Measurements from ENCODE around the gene MMP25. TPM values are rescaled to one million over a fixed set of nuclear protein-coding genes. Genes with fewer than 3 reads are reported as not detected.

MMP25 gene
- total and polyA plus RNA-seq, 2 donors (not counting 1 experiment from before 2014, with no cell fraction given): 0.12 to 0.22 TPM

GRCh38 chr16:3089717-3090592 is 43.6 kb downstream of the MMP25 start:
- Histone ChIP-seq H3K27me3 (replicated peaks in 1 of 4; ENCODE audit: control extremely low read depth in 1 of 4, control insufficient read depth in 3 of 4, insufficient read depth in 4 of 4, low read length in 3 of 4) (peaks cover 0 to 8% (median 3%) of the 10 kb centered on the region in 4 experiments), H3K9me3 (ENCODE audit: control extremely low read depth in 1 of 3, control insufficient read depth in 2 of 3, insufficient read depth in 1 of 3, low read length in 2 of 3) (no peaks in the 10 kb centered on the region), H3K9ac (ENCODE audit: low read length) (no peak overlapping the region), H3K27ac (ENCODE audit: low read length in 2 of 2) (no peak overlapping the region), H3K4me1 (ENCODE audit: control insufficient read depth in 2 of 2, insufficient read depth in 2 of 2, low read length in 2 of 2) (no peaks in the 10 kb centered on the region), H3K36me3 (replicated peaks in 1 of 2; ENCODE audit: control extremely low read depth in 1 of 2, control insufficient read depth in 1 of 2, extremely low read depth in 1 of 2, insufficient read depth in 2 of 2, low read length in 1 of 2) (no peaks in the 10 kb centered on the region), H3K79me2 (ENCODE audit: control insufficient read depth, insufficient read depth, low read length) (no peaks in the 10 kb centered on the region), H3K4me2 (replicated peaks; ENCODE audit: low read depth, low read length, poor library complexity, severe bottlenecking) (no peak overlapping the region), H3K4me3 (ENCODE audit: control extremely low read depth in 1 of 5, extremely low read depth in 1 of 5, insufficient read depth in 1 of 5, low read depth in 2 of 5, low read length in 4 of 5) (no peak overlapping the region), H2AFZ (ENCODE audit: insufficient read depth, low read depth, low read length, poor library complexity, severe bottlenecking) (no peak overlapping the region), H4K20me1 (ENCODE audit: control insufficient read depth, insufficient read depth, low read length, poor library complexity, severe bottlenecking) (no peaks in the 10 kb centered on the region)
- intact Hi-C loops (cut with micrococcal nuclease): no loop called here
- Mint-ChIP-seq H3K9me3 (ENCODE audit: insufficient read depth) (no peaks in the 10 kb centered on the region), H3K4me3 (no peak overlapping the region), H3K27ac (no peak overlapping the region), H3K27me3 (peaks cover 7% of the 10 kb centered on the region), H3K4me1 (peaks cover 8% of the 10 kb centered on the region)
- WGBS (ENCODE audit: insufficient coverage): 98% methylated on average over 81 of the region's 81 CpGs
- ChIA-PET CTCF (interaction anchor here (1.3 to 3.2 kb wide), 3 partner anchors 12 to 39 kb away, joined by 3 to 16 read pairs (median 3); no protein-coding TSS in a partner anchor), POLR2A (no interaction called here)
- no peak for ATAC-seq (ENCODE audit: low read depth)
- TF ChIP-seq CTCF (IDR thresholded peaks at IDR 0.05) (no peak), EZH2 (IDR thresholded peaks at IDR 0.05; ENCODE audit: borderline replicate concordance, insufficient read depth, low read depth, low read length, poor library complexity, severe bottlenecking) (no peak)
- no peak for DNase-seq

- Histone ChIP-seq H3K4me2 (replicated peaks; ENCODE audit: low read depth, low read length, poor library complexity, severe bottlenecking) (no peak overlapping the region), H2AFZ (ENCODE audit: insufficient read depth, low read depth, low read length, poor library complexity, severe bottlenecking) (no peak overlapping the region), H3K27ac (ENCODE audit: low read length in 2 of 2) (no peak overlapping the region), H3K4me3 (ENCODE audit: control extremely low read depth in 1 of 5, extremely low read depth in 1 of 5, insufficient read depth in 1 of 5, low read depth in 2 of 5, low read length in 4 of 5) (no peak overlapping the region), H3K4me1 (ENCODE audit: control insufficient read depth in 2 of 2, insufficient read depth in 2 of 2, low read length in 2 of 2) (peaks cover 9 to 12% of the 10 kb centered on the region in 2 donors), H3K27me3 (replicated peaks in 1 of 4; ENCODE audit: control extremely low read depth in 1 of 4, control insufficient read depth in 3 of 4, insufficient read depth in 4 of 4, low read length in 3 of 4) (peaks cover 0 to 8% (median 3%) of the 10 kb centered on the region in 4 experiments), H3K79me2 (ENCODE audit: control insufficient read depth, insufficient read depth, low read length) (no peaks in the 10 kb centered on the region), H3K36me3 (replicated peaks in 1 of 2; ENCODE audit: control extremely low read depth in 1 of 2, control insufficient read depth in 1 of 2, extremely low read depth in 1 of 2, insufficient read depth in 2 of 2, low read length in 1 of 2) (no peaks in the 10 kb centered on the region), H3K9ac (ENCODE audit: low read length) (no peak overlapping the region), H3K9me3 (ENCODE audit: control extremely low read depth in 1 of 3, control insufficient read depth in 2 of 3, insufficient read depth in 1 of 3, low read length in 2 of 3) (no peaks in the 10 kb centered on the region), H4K20me1 (ENCODE audit: control insufficient read depth, insufficient read depth, low read length, poor library complexity, severe bottlenecking) (no peaks in the 10 kb centered on the region)
- Mint-ChIP-seq H3K27me3 (peaks cover 7% of the 10 kb centered on the region), H3K9me3 (ENCODE audit: insufficient read depth) (no peaks in the 10 kb centered on the region), H3K4me3 (no peak overlapping the region), H3K27ac (no peak overlapping the region), H3K4me1 (peaks cover 18% of the 10 kb centered on the region)
- ChIA-PET POLR2A (no interaction called here), CTCF (interaction anchor here (1.4 kb wide), 1 partner anchor 8 kb away, joined by 4 read pairs; the partner anchor contains the start of gene ZSCAN10)
- ATAC-seq (ENCODE audit: low read depth) (no peak), DNase-seq (no peak)
- intact Hi-C loops (cut with micrococcal nuclease): no loop called here
- 87% methylated on average over 8 of the region's 8 CpGs for WGBS (ENCODE audit: insufficient coverage)
- no peak for TF ChIP-seq CTCF (IDR thresholded peaks at IDR 0.05)
- TF ChIP-seq EZH2 (IDR thresholded peaks at IDR 0.05; ENCODE audit: borderline replicate concordance, insufficient read depth, low read depth, low read length, poor library complexity, severe bottlenecking): no peak
Measured at GRCh38 chr16:3091551-3091950, 45.2 kb downstream of the MMP25 start.
